ENCODE data around the gene GABRG3. TPM values are rescaled to one million over a fixed set of nuclear protein-coding genes. Genes with fewer than 3 reads are reported as not detected.

The GABRG3 gene
- total and polyA plus RNA-seq, 2 of the 4 experiments (the other 2 are of a cell fraction): not detected

GRCh38 chr15:27582726-27583410, 611.9 kb downstream of the GABRG3 start:
- no peaks in the 10 kb centered on the region for H4K20me1 ChIP-seq (ENCODE audit: insufficient read depth, low read length)
- no peak overlapping the region for H2AFZ ChIP-seq (replicated peaks; ENCODE audit: low read length, poor library complexity)
- WGBS, 2 experiments (ENCODE audit: extremely low coverage in 2 of 2, insufficient read length in 1 of 2): no CpG with 5 or more reads among the region's 5 CpGs
- H3K4me3 ChIP-seq (ENCODE audit: insufficient read depth, low read depth, low read length): no peak overlapping the region
- POLR2A ChIA-PET (ENCODE audit: unreplicated experiment): no interaction called here
- no peak overlapping the region for H3K14ac ChIP-seq (replicated peaks; ENCODE audit: low read depth, low read length)
- no peak overlapping the region for H3K4ac ChIP-seq (ENCODE audit: low read depth, low read length)
- no peaks in the 10 kb centered on the region for H3K9me1 ChIP-seq (ENCODE audit: insufficient read depth, low read length)
- H4K91ac ChIP-seq (ENCODE audit: insufficient read depth, low read depth, low read length): no peak overlapping the region
- no peak overlapping the region for H3K4me2 ChIP-seq (ENCODE audit: low read depth, low read length)
- no peak overlapping the region for H2AK5ac ChIP-seq (ENCODE audit: low read depth, low read length)
- H3K27ac ChIP-seq (ENCODE audit: insufficient read depth, low read length): no peak overlapping the region
- TF ChIP-seq RFX5 (IDR thresholded peaks at IDR 0.05; ENCODE audit: low read depth, low read length) (no peak), MAFK (IDR thresholded peaks at IDR 0.05; ENCODE audit: low read depth, low read length) (peak; percentile 52; the same call in 1 of the 2 replicates), SMC3 (IDR thresholded peaks at IDR 0.05; ENCODE audit: low read depth, low read length) (no peak)
- no peaks in the 10 kb centered on the region for H3K79me1 ChIP-seq (ENCODE audit: low read depth in 1 of 2, low read length in 2 of 2)
- dilution Hi-C loops (cut with HindIII; ENCODE audit: low sequenced_read_pairs, unreplicated experiment): no loop called here
- DNase-seq (peak; percentile 20), ATAC-seq (ENCODE audit: low read depth) (no peak)
- no peak overlapping the region for H4K8ac ChIP-seq (ENCODE audit: low read depth in 2 of 2, low read length in 2 of 2)
- H2BK120ac ChIP-seq (ENCODE audit: low read depth, low read length): no peak overlapping the region
- in situ Hi-C loops (cut with MboI; ENCODE audit: low sequenced_read_pairs): no loop called here
- H3K9ac ChIP-seq (ENCODE audit: low read depth, low read length): no peak overlapping the region
- H2BK5ac ChIP-seq (ENCODE audit: low read depth, low read length, poor library complexity, severe bottlenecking): no peak overlapping the region
- no peak overlapping the region for H4K5ac ChIP-seq (ENCODE audit: low read depth, low read length)
- H2AK9ac ChIP-seq (replicated peaks; ENCODE audit: low read depth, low read length, poor library complexity): no peak overlapping the region
- CTCF ChIA-PET: no interaction called here
- H3K56ac ChIP-seq (ENCODE audit: extremely low read depth, insufficient read depth, low read length): no peak overlapping the region
- H3K9me3 ChIP-seq (ENCODE audit: control insufficient read depth, insufficient read depth, low read length): peaks cover 17% of the 10 kb centered on the region
- no peak overlapping the region for H2BK20ac ChIP-seq (ENCODE audit: low read depth, low read length)
- no peak overlapping the region for H2BK15ac ChIP-seq (ENCODE audit: low read depth, low read length)
- no peaks in the 10 kb centered on the region for H3K4me1 ChIP-seq (ENCODE audit: control insufficient read depth, insufficient read depth, low read length)
- H3K18ac ChIP-seq (ENCODE audit: low read depth, low read length): no peak overlapping the region
- H3K23ac ChIP-seq (ENCODE audit: low read depth, low read length): no peak overlapping the region
- H3K27me3 ChIP-seq (ENCODE audit: control insufficient read depth, insufficient read depth, low read length): no peaks in the 10 kb centered on the region
- intact Hi-C loops (cut with micrococcal nuclease): no loop called here
- H3K36me3 ChIP-seq (ENCODE audit: control insufficient read depth, insufficient read depth, low read length): no peaks in the 10 kb centered on the region
- no TSS peak for BruUV-seq (replicated peaks)

Measured in IMR-90 (cell line).